Measurements from ENCODE around the gene PTCH1. TPM values are rescaled to one million over a fixed set of nuclear protein-coding genes. Genes with fewer than 3 reads are reported as not detected.

Gene PTCH1
- polyA plus RNA-seq, 3 donors from 2014 or later, result 3.7 to 30.6 (median 16.1) TPM

GRCh38 chr9:95502248-95502647 lies 14.5 kb downstream of the PTCH1 start:
- peak overlapping the region in 2 of 5 donors; percentile 18 to 23 for H3K4me3 Mint-ChIP-seq
- H3K4me1 Mint-ChIP-seq, result peaks cover 74 to 80% of the 10 kb centered on the region in 2 donors
- no peaks in the 10 kb centered on the region for H3K9me3 Mint-ChIP-seq
- peaks cover 8 to 19% (median 9%) of the 10 kb centered on the region in 3 donors for H3K27me3 Mint-ChIP-seq (ENCODE audit: low read depth in 3 of 3)
- peak overlapping the region in 3 of 6 donors; percentile 42 to 77 (median 63) for H3K27ac Mint-ChIP-seq
- peaks cover 0 to 3% (median 3%) of the 10 kb centered on the region in 3 donors for H3K36me3 Mint-ChIP-seq
- DNase-seq, result no peak

- Mint-ChIP-seq H3K36me3 (peaks cover 0 to 3% (median 3%) of the 10 kb centered on the region in 3 donors), H3K27ac (peak overlapping the region in 1 of 6 donors; percentile 12), H3K4me1 (peaks cover 88 to 93% of the 10 kb centered on the region in 2 donors), H3K27me3 (ENCODE audit: low read depth in 3 of 3) (peaks cover 7 to 14% (median 8%) of the 10 kb centered on the region in 3 donors), H3K9me3 (no peaks in the 10 kb centered on the region), H3K4me3 (no peak overlapping the region)
- no peak for DNase-seq
Measured at GRCh38 chr9:95499847-95500246, 16.9 kb downstream of the PTCH1 start.

GRCh38 chr9:95499046-95499676 lies 17.6 kb downstream of the PTCH1 start:
- Mint-ChIP-seq H3K27ac (peak overlapping the region in 2 of 6 donors; percentile 33 to 55), H3K4me3 (no peak overlapping the region), H3K36me3 (peaks cover 0 to 3% (median 3%) of the 10 kb centered on the region in 3 donors), H3K9me3 (no peaks in the 10 kb centered on the region), H3K4me1 (peaks cover 88 to 93% of the 10 kb centered on the region in 2 donors), H3K27me3 (ENCODE audit: low read depth in 3 of 3) (peaks cover 7 to 18% (median 10%) of the 10 kb centered on the region in 3 donors)
- DNase-seq, result no peak

GRCh38 chr9:95498641-95499040 lies 18.1 kb downstream of the PTCH1 start:
- Mint-ChIP-seq H3K27me3 (ENCODE audit: low read depth in 3 of 3) (peaks cover 7 to 17% (median 11%) of the 10 kb centered on the region in 3 donors), H3K4me3 (no peak overlapping the region), H3K27ac (peak overlapping the region in 3 of 6 donors; percentile 29 to 55 (median 33)), H3K4me1 (peaks cover 91 to 95% of the 10 kb centered on the region in 2 donors), H3K36me3 (peaks cover 0 to 3% (median 3%) of the 10 kb centered on the region in 3 donors), H3K9me3 (no peaks in the 10 kb centered on the region)
- DNase-seq, result no peak

- Mint-ChIP-seq H3K4me1 (peaks cover 92 to 95% of the 10 kb centered on the region in 2 donors), H3K9me3 (no peaks in the 10 kb centered on the region), H3K27ac (peak overlapping the region; percentile 1 to 99 (median 59)), H3K36me3 (peaks cover 0 to 3% (median 0%) of the 10 kb centered on the region in 3 donors), H3K4me3 (peak overlapping the region in 4 of 5 donors; percentile 24 to 59 (median 46)), H3K27me3 (ENCODE audit: low read depth in 3 of 3) (peaks cover 7 to 16% (median 11%) of the 10 kb centered on the region in 3 donors)
- DNase-seq, result no peak
Measured at GRCh38 chr9:95497772-95498171, 19.0 kb downstream of the PTCH1 start.

GRCh38 chr9:95496687-95497086 lies 20.1 kb downstream of the PTCH1 start:
- Mint-ChIP-seq H3K4me1 (peaks cover 92 to 95% of the 10 kb centered on the region in 2 donors), H3K27ac (peak overlapping the region; percentile 1 to 100 (median 33)), H3K9me3 (no peaks in the 10 kb centered on the region), H3K36me3 (peaks cover 0 to 3% (median 0%) of the 10 kb centered on the region in 3 donors), H3K4me3 (peak overlapping the region in 2 of 5 donors; percentile 4 to 60), H3K27me3 (ENCODE audit: low read depth in 3 of 3) (peaks cover 3 to 16% (median 11%) of the 10 kb centered on the region in 3 donors)
- DNase-seq, result no peak

GRCh38 chr9:95495961-95496360 lies 20.8 kb downstream of the PTCH1 start:
- Mint-ChIP-seq H3K36me3 (peaks cover 0 to 1% (median 0%) of the 10 kb centered on the region in 3 donors), H3K9me3 (no peaks in the 10 kb centered on the region), H3K4me1 (peaks cover 92 to 95% of the 10 kb centered on the region in 2 donors), H3K27me3 (ENCODE audit: low read depth in 3 of 3) (peaks cover 3 to 16% (median 11%) of the 10 kb centered on the region in 3 donors), H3K27ac (peak overlapping the region; percentile 97 to 100 (median 99)), H3K4me3 (peak overlapping the region in 4 of 5 donors; percentile 85 to 98 (median 94))
- no peak for DNase-seq

- Mint-ChIP-seq H3K4me1 (peaks cover 92 to 95% of the 10 kb centered on the region in 2 donors), H3K27me3 (ENCODE audit: low read depth in 3 of 3) (peaks cover 3 to 17% (median 11%) of the 10 kb centered on the region in 3 donors), H3K4me3 (peak overlapping the region; percentile 85 to 98 (median 94)), H3K36me3 (no peaks in the 10 kb centered on the region), H3K27ac (peak overlapping the region; percentile 97 to 100 (median 99)), H3K9me3 (no peaks in the 10 kb centered on the region)
- no peak for DNase-seq
Measured at GRCh38 chr9:95495529-95495928, 21.2 kb downstream of the PTCH1 start.

GRCh38 chr9:95494416-95495371 lies 22.1 kb downstream of the PTCH1 start:
- Mint-ChIP-seq H3K9me3 (no peaks in the 10 kb centered on the region), H3K36me3 (no peaks in the 10 kb centered on the region), H3K4me3 (peak overlapping the region; percentile 85 to 98 (median 94)), H3K4me1 (peaks cover 92 to 93% of the 10 kb centered on the region in 2 donors), H3K27ac (peak overlapping the region; percentile 97 to 100 (median 99)), H3K27me3 (ENCODE audit: low read depth in 3 of 3) (peaks cover 3 to 21% (median 11%) of the 10 kb centered on the region in 3 donors)
- peak; percentile 81 to 89 (median 83) for DNase-seq

GRCh38 chr9:95494022-95494415 lies 22.8 kb downstream of the PTCH1 start:
- peaks cover 3 to 21% (median 11%) of the 10 kb centered on the region in 3 donors for H3K27me3 Mint-ChIP-seq (ENCODE audit: low read depth in 3 of 3)
- no peaks in the 10 kb centered on the region for H3K36me3 Mint-ChIP-seq
- H3K27ac Mint-ChIP-seq, result peak overlapping the region; percentile 97 to 100 (median 99)
- H3K9me3 Mint-ChIP-seq, result no peaks in the 10 kb centered on the region
- peak overlapping the region; percentile 85 to 98 (median 94) for H3K4me3 Mint-ChIP-seq
- DNase-seq, result peak in 1 of 3 donors; percentile 64
- H3K4me1 Mint-ChIP-seq, result peaks cover 89 to 93% of the 10 kb centered on the region in 2 donors

- no peak for DNase-seq
- Mint-ChIP-seq H3K9me3 (no peaks in the 10 kb centered on the region), H3K27ac (peak overlapping the region; percentile 76 to 99 (median 82)), H3K4me1 (peaks cover 89 to 94% of the 10 kb centered on the region in 2 donors), H3K36me3 (no peaks in the 10 kb centered on the region), H3K27me3 (ENCODE audit: low read depth in 3 of 3) (peaks cover 3 to 20% (median 11%) of the 10 kb centered on the region in 3 donors), H3K4me3 (peak overlapping the region; percentile 45 to 98 (median 85))
Measured at GRCh38 chr9:95493402-95493801, 23.4 kb downstream of the PTCH1 start.

- Mint-ChIP-seq H3K27ac (peak overlapping the region; percentile 21 to 99 (median 74)), H3K4me1 (peaks cover 89 to 90% of the 10 kb centered on the region in 2 donors), H3K36me3 (no peaks in the 10 kb centered on the region), H3K4me3 (peak overlapping the region; percentile 9 to 85 (median 57)), H3K9me3 (no peaks in the 10 kb centered on the region), H3K27me3 (ENCODE audit: low read depth in 3 of 3) (peaks cover 3 to 19% (median 11%) of the 10 kb centered on the region in 3 donors)
- peak in 1 of 3 donors; percentile 35 for DNase-seq
Measured at GRCh38 chr9:95491543-95492320, 25.0 kb downstream of the PTCH1 start.

Data from immature natural killer cell (primary cell).